Mucosa of descending colon (tissue), 3 donors: ENCODE results near the gene KCNT1. TPM values are rescaled to one million over a fixed set of nuclear protein-coding genes. Genes with fewer than 3 reads are reported as not detected.

ENCODE experiments used
- ATAC-seq: fragments of 200-7000 bp; cut with Tn5 transposase; one replicate; pipeline ENCODE4 v1.9.1; 2020; ENCODE audit warnings: mild to moderate bottlenecking, moderate library complexity
- DNase-seq, 3 donors: peaks; one replicate each; pipeline ENCODE4 v3.0.0-alpha.2; 2020
- H3K36me3 ChIP-seq: fragments of 200-600 bp; one replicate; pipeline ENCODE4 v1.8.0; 2021; ENCODE audit warnings: low read depth, mild to moderate bottlenecking
- H3K4me1 ChIP-seq: fragments of 200-600 bp; one replicate; pipeline ENCODE4 v1.8.0; 2021; ENCODE audit warnings: low read depth, mild to moderate bottlenecking
- H3K4me3 ChIP-seq: fragments of 200-600 bp; one replicate; pipeline ENCODE4 v1.8.0; 2021; ENCODE audit warnings: mild to moderate bottlenecking
- H3K9me3 ChIP-seq: fragments of 200-600 bp; one replicate; pipeline ENCODE4 v1.8.0; 2021; ENCODE audit warnings: mild to moderate bottlenecking
- intact Hi-C, 2 donors: fragments of 100-400 bp; cut with DNase I in 1 of 2; cut with micrococcal nuclease in 1 of 2; formaldehyde crosslinking; loops; one replicate each; pipeline versions ENCODE4 v1.11.0 to v1.11.1; 2022; cut with DNase I, micrococcal nuclease
- total RNA-seq, 3 donors: library from RNA; stranded (reverse); fragmentation: NEBNext Ultra II Directional in 2 of 3; extraction: Animal tissue kit (Norgen Biotek cat#: 25700) in 2 of 3; gene quantifications; one replicate each; pipeline versions ENCODE4 v1.2.1 to v1.2.4, GENCODE V29; 2021 to 2023
- TF ChIP-seq, protein P1 (sequence below): fragments of 200-600 bp; IDR thresholded peaks from one replicate; pipeline ENCODE4 v1.8.0; 2022; ENCODE audit warnings: antibody characterized with exemption, mild to moderate bottlenecking
- donor health status: DM: no; HTN: no; CAD: no; lungs with moderate emphysema.
- donor health status: DM: no; HTN: no; CAD: no.
- donor health status: DM: no; HTN: yes; CAD: no.

The KCNT1 gene
- total RNA-seq, 3 donors from 2014 or later = 0.22 to 0.60 TPM; not detected in 1

DNA sequence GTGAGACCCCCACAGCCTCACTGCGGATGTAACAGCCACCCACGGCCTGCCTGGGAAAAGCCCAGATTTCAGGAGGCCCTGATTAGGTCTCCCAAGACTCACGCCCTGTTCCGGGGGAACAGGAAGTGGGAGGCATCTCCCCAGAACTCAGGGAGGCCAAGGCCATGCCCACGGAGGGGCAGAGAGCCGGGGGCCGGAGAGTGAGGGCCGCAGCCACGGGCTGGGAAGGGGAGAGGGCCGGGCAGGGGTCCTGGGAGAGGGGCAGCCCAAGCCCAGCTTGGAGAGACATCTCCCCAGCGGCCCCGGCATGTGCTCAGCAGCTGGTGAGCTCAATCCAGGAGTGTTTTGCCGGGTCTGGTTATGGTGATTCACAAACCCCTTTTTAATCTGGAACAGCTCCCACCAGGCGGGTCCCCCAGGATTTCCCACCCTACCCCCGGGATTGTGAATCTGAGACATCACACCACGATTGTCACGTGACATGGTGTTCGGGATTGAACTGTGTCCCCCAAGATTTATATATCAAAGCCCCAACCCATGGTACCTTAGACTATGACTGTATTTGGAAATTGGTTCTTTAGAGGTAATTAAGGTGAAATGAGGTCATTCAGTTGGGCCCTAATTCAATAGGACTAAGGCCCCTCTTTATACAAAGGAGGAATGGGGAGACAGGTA, 26.6 kb downstream of the KCNT1 start:
- Histone ChIP-seq H3K4me3 (no peak overlapping the region), H3K4me1 (no peaks in the 10 kb centered on the region), H3K36me3 (no peaks in the 10 kb centered on the region), H3K9me3 (peaks cover 4% of the 10 kb centered on the region)
- DNase-seq (no peak), ATAC-seq (no peak)
- intact Hi-C loops = no loop called here
- TF ChIP-seq, protein P1, sequence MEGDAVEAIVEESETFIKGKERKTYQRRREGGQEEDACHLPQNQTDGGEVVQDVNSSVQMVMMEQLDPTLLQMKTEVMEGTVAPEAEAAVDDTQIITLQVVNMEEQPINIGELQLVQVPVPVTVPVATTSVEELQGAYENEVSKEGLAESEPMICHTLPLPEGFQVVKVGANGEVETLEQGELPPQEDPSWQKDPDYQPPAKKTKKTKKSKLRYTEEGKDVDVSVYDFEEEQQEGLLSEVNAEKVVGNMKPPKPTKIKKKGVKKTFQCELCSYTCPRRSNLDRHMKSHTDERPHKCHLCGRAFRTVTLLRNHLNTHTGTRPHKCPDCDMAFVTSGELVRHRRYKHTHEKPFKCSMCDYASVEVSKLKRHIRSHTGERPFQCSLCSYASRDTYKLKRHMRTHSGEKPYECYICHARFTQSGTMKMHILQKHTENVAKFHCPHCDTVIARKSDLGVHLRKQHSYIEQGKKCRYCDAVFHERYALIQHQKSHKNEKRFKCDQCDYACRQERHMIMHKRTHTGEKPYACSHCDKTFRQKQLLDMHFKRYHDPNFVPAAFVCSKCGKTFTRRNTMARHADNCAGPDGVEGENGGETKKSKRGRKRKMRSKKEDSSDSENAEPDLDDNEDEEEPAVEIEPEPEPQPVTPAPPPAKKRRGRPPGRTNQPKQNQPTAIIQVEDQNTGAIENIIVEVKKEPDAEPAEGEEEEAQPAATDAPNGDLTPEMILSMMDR = no peak

DNA sequence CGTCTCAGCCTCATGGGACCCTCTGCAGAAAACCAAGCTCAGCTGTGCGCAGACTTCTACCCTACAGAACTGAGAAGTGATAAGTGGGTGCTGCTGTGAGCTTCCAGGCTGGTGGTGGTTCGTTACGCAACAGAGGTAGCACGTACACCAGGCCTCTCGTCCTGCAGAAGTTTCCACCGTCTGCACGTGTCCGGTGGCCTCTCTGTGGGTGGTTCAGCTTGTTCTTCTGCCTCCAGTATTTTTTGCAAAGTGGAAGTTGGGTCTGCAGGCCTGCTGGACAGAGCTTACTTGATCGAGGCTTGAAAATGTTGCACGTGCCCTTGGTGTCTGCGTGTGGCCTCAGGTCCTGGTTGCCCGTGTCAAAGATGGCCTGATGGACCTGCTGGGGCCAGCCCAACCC, 27.5 kb downstream of the KCNT1 start:
- intact Hi-C loops = no loop called here
- DNase-seq = no peak
- no peak overlapping the region for H3K4me3 ChIP-seq
- TF ChIP-seq, protein P1 = no peak
- no peaks in the 10 kb centered on the region for H3K36me3 ChIP-seq
- peaks cover 4% of the 10 kb centered on the region for H3K9me3 ChIP-seq
- ATAC-seq = no peak
- no peaks in the 10 kb centered on the region for H3K4me1 ChIP-seq

DNA sequence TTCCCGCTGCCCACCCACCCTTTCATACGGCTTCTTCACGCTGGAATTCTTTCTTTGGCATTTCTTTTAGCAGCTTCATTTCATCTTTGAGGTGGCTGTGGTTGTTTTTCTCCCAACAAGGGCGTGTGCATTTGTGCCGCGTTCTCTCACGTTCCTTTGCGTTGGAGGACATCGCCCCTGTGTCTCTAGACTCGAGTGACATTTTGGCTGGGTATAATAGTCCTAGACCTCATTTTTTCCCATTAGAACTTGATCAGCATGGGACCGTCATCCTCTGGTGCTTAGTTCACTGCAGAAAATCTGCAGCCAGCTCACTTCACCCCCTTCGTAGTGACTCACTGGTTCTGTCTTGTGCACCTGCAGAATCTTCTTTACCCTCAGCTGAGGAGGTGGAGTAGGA, 29.5 kb downstream of the KCNT1 start:
- no peak for DNase-seq
- ATAC-seq = no peak
- Histone ChIP-seq H3K4me3 (no peak overlapping the region), H3K36me3 (no peaks in the 10 kb centered on the region), H3K4me1 (no peaks in the 10 kb centered on the region), H3K9me3 (peaks cover 4% of the 10 kb centered on the region)
- TF ChIP-seq, protein P1 = no peak
- intact Hi-C loops = no loop called here

DNA sequence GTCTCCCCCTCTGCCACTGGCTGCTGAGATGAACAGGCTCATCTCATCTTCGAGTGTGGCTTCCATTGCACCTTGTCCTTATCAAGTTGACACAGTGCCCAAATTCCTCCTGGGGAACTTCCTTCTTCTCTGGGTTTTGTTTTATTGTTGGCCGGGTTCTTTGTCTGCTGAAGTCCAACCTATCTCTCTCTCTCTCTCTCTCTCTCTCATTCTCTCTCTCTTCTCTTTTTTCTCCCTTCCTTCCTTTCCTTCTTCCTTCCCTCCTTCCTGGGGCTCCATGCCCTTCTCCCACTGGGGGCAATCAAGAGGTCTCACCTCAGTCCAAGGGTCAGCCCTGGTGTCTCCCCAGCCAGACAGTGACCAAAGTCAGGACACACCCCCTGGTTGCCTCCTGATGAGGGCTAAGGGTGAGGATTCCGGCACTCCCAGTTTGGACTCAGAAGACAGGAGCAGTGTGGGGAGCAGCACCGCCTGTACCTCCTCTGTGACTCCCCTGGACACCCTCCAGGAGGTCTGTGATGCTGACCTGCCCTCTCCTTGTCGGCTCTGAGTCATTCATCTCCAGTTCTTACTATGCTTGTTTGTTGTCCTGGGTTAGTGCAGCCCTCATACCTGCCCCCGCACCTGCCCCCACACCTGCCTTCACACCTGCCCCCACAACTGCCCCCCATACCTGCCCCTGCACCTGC, 30.7 kb downstream of the KCNT1 start:
- no peak for DNase-seq
- Histone ChIP-seq H3K9me3 (peaks cover 4% of the 10 kb centered on the region), H3K4me1 (no peaks in the 10 kb centered on the region), H3K36me3 (no peaks in the 10 kb centered on the region), H3K4me3 (no peak overlapping the region)
- TF ChIP-seq, protein P1 = no peak
- ATAC-seq = no peak
- intact Hi-C loops = no loop called here

DNA sequence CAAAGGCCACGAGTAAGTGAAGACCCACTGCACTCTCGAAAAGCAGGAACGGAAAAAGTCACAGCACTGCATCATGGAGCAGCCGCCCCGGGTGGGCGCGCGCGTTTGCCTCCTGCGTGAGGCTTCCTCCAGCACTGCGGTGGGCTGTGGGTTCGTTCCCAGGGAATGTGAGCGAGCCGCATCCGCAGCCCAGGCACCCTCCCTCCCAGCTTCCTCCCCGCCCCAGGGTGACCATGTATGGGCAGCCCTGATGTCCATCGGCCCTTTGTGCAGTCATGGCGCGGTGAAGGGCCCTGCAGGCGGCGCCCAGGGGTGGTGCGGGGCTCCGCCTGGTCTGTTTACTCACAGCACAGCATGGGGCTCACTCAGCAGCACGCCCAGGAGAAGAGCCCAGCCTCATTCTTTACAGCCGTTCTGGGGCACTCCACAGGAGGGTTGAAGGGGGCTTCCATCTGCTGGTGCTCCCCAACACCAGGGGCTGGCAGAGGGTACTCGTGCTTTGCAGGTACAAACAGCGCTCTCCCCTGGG, 32.7 kb downstream of the KCNT1 start:
- Histone ChIP-seq H3K4me3 (no peak overlapping the region), H3K36me3 (no peaks in the 10 kb centered on the region), H3K9me3 (peaks cover 4% of the 10 kb centered on the region), H3K4me1 (no peaks in the 10 kb centered on the region)
- DNase-seq (no peak), ATAC-seq (no peak)
- TF ChIP-seq, protein P1 = no peak
- intact Hi-C loops = no loop called here
